ENCODE measurements around the gene MYCBPAP.

MYCBPAP gene

GRCh38 chr17:50465171-50465570 is 43.1 kb upstream of the MYCBPAP start:
- no peak overlapping the region for H3K9ac ChIP-seq (ENCODE audit: low read length)
- TF ChIP-seq EZH2 (IDR thresholded peaks at IDR 0.05; ENCODE audit: borderline replicate concordance, low read length) (no peak), CTCF (IDR thresholded peaks at IDR 0.05; ENCODE audit: low read length) (no peak)
- no peaks in the 10 kb centered on the region for H3K9me2 ChIP-seq (ENCODE audit: low read depth, low read length)
- H3K4me2 ChIP-seq (ENCODE audit: low read length): no peak overlapping the region
- H3K4me1 ChIP-seq (ENCODE audit: insufficient read depth, low read length, severe bottlenecking): no peaks in the 10 kb centered on the region
- H3K9me3 ChIP-seq (ENCODE audit: low read length): no peaks in the 10 kb centered on the region
- H3K79me2 ChIP-seq (ENCODE audit: insufficient read depth, low read length): no peaks in the 10 kb centered on the region
- no peaks in the 10 kb centered on the region for H3K27me3 ChIP-seq (ENCODE audit: insufficient read depth, low read length)
- H4K20me1 ChIP-seq (ENCODE audit: insufficient read depth, low read length): no peaks in the 10 kb centered on the region
- H2AFZ ChIP-seq (ENCODE audit: low read length): no peak overlapping the region
- no peaks in the 10 kb centered on the region for H3F3A ChIP-seq (ENCODE audit: insufficient read depth, low read length)
- no peak overlapping the region for H3K4me3 ChIP-seq (ENCODE audit: low read depth, low read length, poor library complexity, severe bottlenecking)
- H3K27ac ChIP-seq (ENCODE audit: low read depth, low read length, poor library complexity, severe bottlenecking): no peak overlapping the region
- no peaks in the 10 kb centered on the region for H3K36me3 ChIP-seq (ENCODE audit: insufficient read depth, low read length)

GRCh38 chr17:50465635-50466034 is 42.6 kb upstream of the MYCBPAP start:
- Histone ChIP-seq H3K27me3 (ENCODE audit: insufficient read depth, low read length) (no peaks in the 10 kb centered on the region), H3K9me3 (ENCODE audit: low read length) (no peaks in the 10 kb centered on the region), H3K4me1 (ENCODE audit: insufficient read depth, low read length, severe bottlenecking) (no peaks in the 10 kb centered on the region), H3K4me3 (ENCODE audit: low read depth, low read length, poor library complexity, severe bottlenecking) (no peak overlapping the region), H3K9ac (ENCODE audit: low read length) (no peak overlapping the region), H3K36me3 (ENCODE audit: insufficient read depth, low read length) (no peaks in the 10 kb centered on the region), H4K20me1 (ENCODE audit: insufficient read depth, low read length) (no peaks in the 10 kb centered on the region), H3K4me2 (ENCODE audit: low read length) (no peak overlapping the region), H3K27ac (ENCODE audit: low read depth, low read length, poor library complexity, severe bottlenecking) (no peak overlapping the region), H2AFZ (ENCODE audit: low read length) (no peak overlapping the region), H3F3A (ENCODE audit: insufficient read depth, low read length) (no peaks in the 10 kb centered on the region), H3K79me2 (ENCODE audit: insufficient read depth, low read length) (no peaks in the 10 kb centered on the region), H3K9me2 (ENCODE audit: low read depth, low read length) (no peaks in the 10 kb centered on the region)
- TF ChIP-seq EZH2 (IDR thresholded peaks at IDR 0.05; ENCODE audit: borderline replicate concordance, low read length): no peak
- no peak for TF ChIP-seq CTCF (IDR thresholded peaks at IDR 0.05; ENCODE audit: low read length)

- Histone ChIP-seq H3K9ac (ENCODE audit: low read length) (no peak overlapping the region), H3F3A (ENCODE audit: insufficient read depth, low read length) (no peaks in the 10 kb centered on the region), H2AFZ (ENCODE audit: low read length) (no peak overlapping the region), H3K27me3 (ENCODE audit: insufficient read depth, low read length) (no peaks in the 10 kb centered on the region), H3K4me3 (ENCODE audit: low read depth, low read length, poor library complexity, severe bottlenecking) (no peak overlapping the region), H3K4me2 (ENCODE audit: low read length) (no peak overlapping the region), H3K9me2 (ENCODE audit: low read depth, low read length) (no peaks in the 10 kb centered on the region), H3K9me3 (ENCODE audit: low read length) (no peaks in the 10 kb centered on the region), H4K20me1 (ENCODE audit: insufficient read depth, low read length) (no peaks in the 10 kb centered on the region), H3K27ac (ENCODE audit: low read depth, low read length, poor library complexity, severe bottlenecking) (no peak overlapping the region), H3K36me3 (ENCODE audit: insufficient read depth, low read length) (no peaks in the 10 kb centered on the region), H3K4me1 (ENCODE audit: insufficient read depth, low read length, severe bottlenecking) (no peaks in the 10 kb centered on the region), H3K79me2 (ENCODE audit: insufficient read depth, low read length) (no peaks in the 10 kb centered on the region)
- TF ChIP-seq EZH2 (IDR thresholded peaks at IDR 0.05; ENCODE audit: borderline replicate concordance, low read length) (no peak), CTCF (IDR thresholded peaks at IDR 0.05; ENCODE audit: low read length) (no peak)
Observed at GRCh38 chr17:50466371-50467113, 41.7 kb upstream of the MYCBPAP start.
